Stimulated activated CD4-positive, alpha-beta T cell treated with anti-CD3 and anti-CD28 coated beads, Interleukin-15, amount 100 ng/mL, for 24 hours (primary cell): Measurements from ENCODE around the gene CUBN.

Experiments used
- DNase-seq: peaks from one replicate; pipeline ENCODE4 v3.0.0-alpha.2; 2020

The CUBN gene

GRCh38 chr10:17006631-17007417, 122.8 kb downstream of the CUBN start:
- no peak for DNase-seq

- DNase-seq = no peak
These were observed 123.7 kb downstream of the CUBN start for GRCh38 chr10:17005621-17006566.

- no peak for DNase-seq
These were observed 124.7 kb downstream of the CUBN start for GRCh38 chr10:17004801-17005380.

GRCh38 chr10:17003651-17004286, 125.8 kb downstream of the CUBN start:
- DNase-seq = no peak

GRCh38 chr10:17003151-17003550, 126.5 kb downstream of the CUBN start:
- DNase-seq = peak; percentile 74

GRCh38 chr10:17001961-17002749, 127.5 kb downstream of the CUBN start:
- DNase-seq = peak; percentile 27

GRCh38 chr10:17001297-17001744, 128.3 kb downstream of the CUBN start:
- no peak for DNase-seq

GRCh38 chr10:16999665-17000451, 129.8 kb downstream of the CUBN start:
- DNase-seq = no peak

GRCh38 chr10:16996530-16996964, 133.1 kb downstream of the CUBN start:
- DNase-seq = no peak

- DNase-seq = no peak
These were observed 133.6 kb downstream of the CUBN start for GRCh38 chr10:16995867-16996529.

- DNase-seq = no peak
These were observed 136.4 kb downstream of the CUBN start for GRCh38 chr10:16993186-16993585.

- no peak for DNase-seq
These were observed 136.9 kb downstream of the CUBN start for GRCh38 chr10:16992611-16993119.

GRCh38 chr10:16991011-16991410, 138.6 kb downstream of the CUBN start:
- DNase-seq = no peak

GRCh38 chr10:16989826-16990293, 139.8 kb downstream of the CUBN start:
- no peak for DNase-seq

GRCh38 chr10:16988900-16989299, 140.7 kb downstream of the CUBN start:
- DNase-seq = no peak

- DNase-seq = no peak
These were observed 141.5 kb downstream of the CUBN start for GRCh38 chr10:16987976-16988610.

GRCh38 chr10:16987206-16987621, 142.4 kb downstream of the CUBN start:
- DNase-seq = no peak

GRCh38 chr10:16986406-16987205, 143.0 kb downstream of the CUBN start:
- DNase-seq = no peak

- DNase-seq = no peak
These were observed 143.6 kb downstream of the CUBN start for GRCh38 chr10:16986082-16986405.
